CD1c-positive myeloid dendritic cell (primary cell): ENCODE measurements around the gene CACNA2D4.
"Not testable (repeated sequence)": the region's sequence is repeated elsewhere in the genome, so short reads cannot be mapped to it uniquely, and the experiment has no call there.

Source experiments
- DNase-seq: peaks from one replicate; pipeline ENCODE4 v3.0.0-alpha.2; 2016; ENCODE audit errors: extremely low spot score

Gene CACNA2D4

DNA sequence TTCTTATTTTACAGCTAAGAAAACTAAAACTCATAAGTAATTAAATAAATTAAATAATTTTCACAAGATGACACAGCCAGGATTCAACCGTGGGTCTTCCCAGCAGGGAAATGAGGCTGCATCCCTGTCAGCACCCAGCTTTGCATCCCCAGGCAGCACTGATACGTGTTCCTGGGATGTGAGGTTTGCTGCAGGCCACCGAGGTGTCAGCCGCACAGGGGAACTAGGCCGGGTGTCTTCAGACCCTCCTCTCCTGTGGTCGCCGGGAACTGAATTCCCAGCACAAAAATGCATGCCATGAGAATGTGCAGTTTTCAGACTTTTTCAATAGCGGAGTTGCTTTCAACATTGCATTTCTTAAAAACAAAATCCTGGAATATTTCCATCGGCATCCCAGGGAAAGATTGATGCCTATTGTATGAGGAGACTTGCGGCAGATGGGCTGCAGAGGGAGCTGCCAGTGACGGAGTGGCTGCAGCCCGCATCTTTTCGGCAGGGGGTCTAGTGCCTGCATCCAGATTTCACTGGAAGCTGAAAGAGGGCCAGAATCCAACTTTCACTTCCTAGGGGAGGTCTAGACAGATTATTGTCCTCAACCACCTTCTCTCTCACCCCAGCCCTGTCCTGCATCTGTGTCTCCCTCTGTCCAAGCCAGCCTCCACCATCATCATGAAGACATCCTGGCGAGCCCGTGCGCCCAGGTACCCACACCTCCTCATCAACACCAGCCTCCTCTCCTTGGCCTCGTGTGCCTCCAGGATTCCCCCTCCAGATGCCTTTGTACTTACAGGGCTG lies 85.5 kb downstream of the CACNA2D4 start:
- DNase-seq = no peak

DNA sequence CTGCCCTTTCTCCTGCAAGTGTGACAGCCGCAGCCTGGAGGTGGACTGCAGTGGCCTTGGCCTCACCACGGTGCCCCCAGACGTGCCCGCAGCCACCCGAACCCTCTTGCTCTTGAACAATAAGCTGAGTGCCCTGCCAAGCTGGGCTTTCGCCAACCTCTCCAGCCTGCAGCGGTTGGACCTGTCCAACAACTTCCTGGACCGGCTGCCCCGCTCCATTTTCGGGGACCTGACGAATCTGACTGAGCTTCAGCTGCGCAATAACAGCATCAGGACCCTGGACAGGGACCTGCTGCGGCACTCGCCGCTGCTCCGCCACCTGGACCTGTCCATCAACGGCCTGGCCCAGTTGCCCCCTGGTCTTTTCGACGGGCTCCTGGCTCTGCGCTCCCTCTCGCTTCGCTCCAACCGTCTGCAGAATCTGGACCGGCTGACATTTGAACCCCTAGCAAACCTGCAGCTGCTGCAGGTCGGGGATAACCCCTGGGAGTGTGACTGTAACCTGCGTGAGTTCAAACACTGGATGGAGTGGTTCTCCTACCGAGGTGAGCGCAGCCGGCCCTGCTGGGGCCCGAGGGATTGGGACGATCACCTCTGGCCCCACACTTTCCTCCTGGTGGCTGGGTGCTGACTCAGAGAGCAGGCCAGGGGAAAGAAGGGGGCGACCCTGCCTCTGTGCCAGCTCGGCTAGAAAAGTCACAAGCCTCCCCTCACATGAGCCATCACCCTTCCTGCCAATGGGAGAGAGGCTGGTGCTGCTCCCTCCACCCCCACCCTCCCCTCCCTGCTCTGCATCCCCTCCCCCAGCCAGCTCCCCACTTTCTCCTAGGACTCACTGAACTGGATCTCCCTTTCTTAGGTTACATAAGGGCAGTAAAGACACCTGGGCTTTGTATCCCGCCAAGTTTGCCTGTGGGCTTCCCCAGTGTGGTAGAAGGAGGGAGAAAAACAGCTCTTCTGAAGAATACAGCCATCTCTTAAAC lies 87.2 kb downstream of the CACNA2D4 start:
- DNase-seq = peak; percentile 58

DNA sequence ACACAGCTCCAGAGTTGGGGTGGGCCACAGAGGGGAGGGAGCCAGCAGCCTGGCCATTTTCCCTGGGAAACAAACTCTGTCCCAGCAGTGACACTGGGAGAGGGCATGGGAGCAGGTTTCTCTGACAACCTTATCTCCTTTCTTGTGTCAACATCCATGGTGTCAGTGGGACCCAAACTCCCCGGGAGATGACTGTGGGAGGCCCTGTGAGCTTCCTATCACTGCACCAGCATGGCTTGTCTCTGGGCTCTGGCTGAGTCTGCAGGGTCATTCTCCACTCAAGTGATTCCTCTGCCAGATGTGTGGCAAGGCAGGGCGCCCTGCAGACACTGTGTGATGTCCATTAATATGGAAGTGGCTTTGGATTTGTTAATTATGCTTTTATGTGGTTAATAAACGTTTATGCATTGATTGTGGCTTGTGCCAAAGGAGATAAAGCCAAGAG lies 88.0 kb downstream of the CACNA2D4 start:
- no peak for DNase-seq

DNA sequence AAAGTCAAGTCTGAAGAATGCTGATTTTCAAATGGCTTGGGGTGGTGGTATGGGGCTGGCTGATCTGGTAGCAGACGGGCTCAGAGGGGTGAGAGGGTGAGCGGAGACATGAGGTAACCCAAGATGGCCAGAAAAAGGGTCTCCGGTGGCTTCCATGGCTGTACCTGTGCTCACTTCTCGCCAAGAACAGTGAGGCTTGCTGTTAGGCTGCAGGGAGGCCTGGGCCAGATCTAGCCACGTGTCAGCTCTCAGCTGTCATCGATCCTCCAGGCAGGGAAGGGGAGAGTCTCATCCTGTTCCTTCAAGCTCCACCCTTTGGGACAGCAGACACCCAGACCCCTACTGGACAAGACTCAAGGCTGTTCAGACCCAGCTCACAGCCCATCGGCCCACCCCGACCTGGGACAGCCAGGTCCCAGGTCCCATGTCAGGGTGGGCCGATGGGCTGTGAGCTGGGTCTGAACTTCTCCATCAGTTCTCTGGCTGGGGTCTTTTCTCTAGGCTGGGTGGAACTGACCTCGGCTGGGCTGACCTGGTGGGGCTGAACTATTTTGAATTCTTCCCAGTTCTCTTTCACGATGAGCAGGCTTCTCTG lies 89.0 kb downstream of the CACNA2D4 start:
- DNase-seq = no peak

DNA sequence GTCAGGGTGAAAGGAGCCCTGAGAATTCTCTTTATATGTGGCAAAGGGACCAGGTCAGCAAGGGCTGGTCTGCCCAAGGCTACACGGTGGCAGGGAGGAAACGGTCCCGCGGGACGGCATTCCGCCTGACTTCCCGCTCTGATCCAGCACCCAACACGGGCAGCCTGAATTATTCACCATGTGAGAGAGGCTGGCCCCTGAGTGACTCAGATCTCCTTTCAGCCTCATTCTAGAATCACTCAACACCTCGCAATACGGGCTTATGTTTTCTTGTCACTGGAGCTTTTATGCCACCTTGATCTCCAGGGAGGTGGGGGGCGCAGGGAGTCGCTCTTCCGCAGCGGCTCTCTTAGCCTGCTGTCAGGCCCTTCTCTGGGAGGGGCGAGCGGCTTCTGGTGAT lies 89.6 kb downstream of the CACNA2D4 start:
- DNase-seq = no peak

DNA sequence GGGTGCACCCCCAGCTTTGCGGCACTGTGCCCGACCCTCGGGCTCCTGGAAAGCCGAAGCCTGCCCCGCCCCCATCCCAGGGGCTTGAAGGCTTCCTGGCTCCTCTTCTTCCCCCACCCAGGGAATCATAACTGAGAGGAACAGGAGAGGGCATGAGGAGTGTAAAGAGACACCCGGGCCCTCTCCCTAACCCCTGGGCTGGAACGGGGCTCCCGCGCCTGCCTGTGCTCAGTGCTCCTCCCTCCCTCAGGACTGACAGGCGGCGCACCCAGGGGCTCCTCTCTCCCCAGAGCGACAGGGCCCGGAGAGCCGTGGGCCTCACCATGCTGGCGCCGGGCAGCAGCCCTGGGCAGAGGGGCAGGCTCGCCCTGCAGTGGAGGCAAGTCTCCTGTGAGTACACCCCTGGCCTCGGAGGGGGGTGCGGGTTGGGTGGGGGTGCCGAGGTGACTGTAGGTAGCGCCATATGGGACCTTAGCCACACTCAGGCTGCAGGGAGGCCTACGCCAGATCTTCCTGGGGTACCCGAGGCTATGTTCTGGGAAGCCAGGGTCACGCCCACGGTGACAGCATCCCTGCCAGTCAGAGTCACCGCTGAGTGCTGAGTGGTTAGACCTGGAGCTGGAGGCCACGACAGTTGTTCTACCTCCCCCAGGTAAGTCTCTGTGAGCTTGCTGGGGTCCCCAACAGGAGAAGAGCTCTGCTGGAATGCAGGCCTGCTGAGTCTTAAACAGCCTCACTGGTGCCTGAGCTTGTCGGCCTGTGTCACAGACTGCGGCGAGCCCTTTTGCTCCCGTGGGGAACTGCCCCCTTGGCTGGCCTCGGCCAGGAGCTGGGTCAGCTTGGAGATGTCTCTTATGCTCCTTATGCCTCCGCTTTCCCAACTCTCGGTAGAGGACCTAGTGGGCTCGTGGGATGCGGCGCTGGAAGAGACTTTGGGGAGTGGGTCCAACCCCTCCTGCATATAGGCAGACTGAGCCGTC lies 90.3 kb downstream of the CACNA2D4 start:
- DNase-seq = no peak

DNA sequence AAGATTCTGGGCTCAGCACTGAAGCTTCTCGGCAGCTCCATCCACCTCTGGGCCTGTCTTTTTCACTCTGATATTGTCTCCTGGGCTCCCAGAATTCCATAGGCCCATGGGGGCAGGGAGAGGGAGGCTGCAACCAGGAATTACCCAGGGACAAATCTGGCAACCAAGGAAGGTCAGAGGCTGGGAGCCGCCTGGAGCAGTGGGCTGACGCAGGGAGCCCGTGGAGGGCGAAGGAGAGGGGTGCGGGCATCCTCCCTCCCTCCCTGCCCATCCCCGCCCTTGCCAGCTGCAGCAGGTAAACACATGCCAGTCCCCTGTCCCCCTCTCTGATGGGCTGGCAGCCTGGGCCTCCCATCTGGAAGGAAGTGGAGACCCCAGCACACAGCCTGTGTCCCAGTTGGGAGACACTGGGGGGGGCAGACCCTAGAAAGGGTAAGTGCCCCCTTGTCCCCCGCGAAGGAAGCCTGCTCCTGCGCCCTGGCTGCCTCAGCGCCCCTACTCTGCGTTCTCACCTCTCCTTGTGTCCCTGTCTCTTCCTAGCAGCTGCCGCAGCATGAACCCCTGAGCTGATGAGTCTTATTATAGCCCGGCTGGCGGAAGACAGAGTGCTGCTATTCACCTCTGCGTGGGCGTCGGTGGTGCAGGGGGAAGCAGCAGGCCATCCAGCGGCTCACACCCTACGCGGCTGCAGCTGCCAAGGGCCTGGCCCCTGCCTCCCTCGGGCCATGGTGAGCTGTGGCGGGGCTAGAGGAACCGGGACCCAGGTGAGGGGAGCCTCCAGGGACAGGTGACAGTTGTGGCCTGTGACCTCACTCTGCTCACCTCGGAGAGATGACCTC lies 91.4 kb downstream of the CACNA2D4 start:
- DNase-seq = peak; percentile 26

DNA sequence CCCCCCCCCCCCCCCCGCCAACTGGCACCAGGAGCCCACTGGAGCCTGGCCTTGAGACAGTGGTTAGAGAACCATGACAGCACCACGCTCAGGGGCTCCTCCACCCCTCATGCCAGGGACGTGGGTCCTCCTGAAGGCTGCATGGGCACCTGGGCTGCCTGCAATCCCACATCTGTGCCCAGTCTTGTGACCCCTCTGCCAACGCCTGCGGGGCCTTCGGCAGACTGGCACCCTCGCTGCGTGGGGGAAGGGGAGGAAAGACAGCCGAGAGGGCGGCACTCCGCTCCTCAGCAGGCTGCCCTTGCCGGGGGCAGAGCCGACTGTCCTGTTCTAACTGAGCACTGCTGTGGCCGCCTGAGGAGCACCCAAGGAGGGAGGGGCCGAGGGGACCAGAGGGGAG lies 92.1 kb downstream of the CACNA2D4 start:
- DNase-seq = no peak

DNA sequence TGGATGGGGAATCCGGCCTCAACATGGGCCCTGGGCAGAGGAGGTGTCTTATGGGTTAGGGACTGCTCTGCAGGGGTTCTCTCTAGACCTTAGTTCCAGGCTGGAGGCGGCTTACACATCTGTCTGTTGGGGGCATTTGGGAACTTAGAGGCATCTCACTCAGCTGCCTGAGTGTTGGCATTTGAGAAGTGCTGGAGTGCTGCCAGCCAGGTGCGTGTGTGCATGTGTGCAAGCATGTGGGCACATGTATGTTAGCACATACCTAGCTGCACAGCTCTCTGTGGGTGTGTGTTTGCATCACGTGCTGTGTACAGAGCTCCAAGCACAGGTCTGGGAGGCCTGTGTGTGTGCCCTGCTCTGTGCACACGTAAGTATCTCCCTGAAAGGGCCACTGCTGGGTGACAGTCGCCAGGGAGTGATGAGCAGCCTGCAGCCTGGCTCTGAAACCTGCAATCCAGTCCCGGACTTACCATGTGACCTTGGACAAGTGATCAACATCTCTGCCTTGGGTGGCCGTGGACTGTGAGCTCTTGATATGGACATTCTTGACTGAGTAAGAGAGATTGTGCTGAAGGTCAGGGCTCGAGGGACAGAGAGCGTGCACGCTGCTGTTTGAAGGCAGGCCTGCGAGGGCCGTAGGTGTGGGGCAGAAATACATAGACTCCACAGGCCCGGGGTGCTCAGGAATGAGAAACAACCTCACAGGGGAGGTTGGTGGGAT lies 92.9 kb downstream of the CACNA2D4 start:
- no peak for DNase-seq

DNA sequence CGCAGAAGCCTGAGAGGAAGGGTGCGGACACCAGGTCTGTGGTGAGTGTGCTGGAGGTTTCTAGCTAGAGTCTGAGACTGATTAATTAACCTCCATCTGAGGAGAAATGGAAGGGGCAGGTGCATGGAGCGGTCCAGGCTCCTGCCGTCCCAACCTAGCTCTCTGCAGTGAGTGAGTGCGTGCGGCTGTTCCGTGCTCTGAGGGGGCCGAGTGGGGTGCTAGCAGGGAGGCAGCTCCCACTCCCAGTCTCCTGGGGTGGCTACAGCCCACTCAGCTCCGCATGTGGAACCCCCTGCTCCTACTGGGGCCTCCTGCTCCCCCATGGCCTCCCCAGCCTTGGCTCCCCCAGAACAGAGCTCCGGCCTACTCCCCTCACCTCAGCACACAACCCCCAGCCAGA lies 95.2 kb downstream of the CACNA2D4 start:
- DNase-seq = no peak

DNA sequence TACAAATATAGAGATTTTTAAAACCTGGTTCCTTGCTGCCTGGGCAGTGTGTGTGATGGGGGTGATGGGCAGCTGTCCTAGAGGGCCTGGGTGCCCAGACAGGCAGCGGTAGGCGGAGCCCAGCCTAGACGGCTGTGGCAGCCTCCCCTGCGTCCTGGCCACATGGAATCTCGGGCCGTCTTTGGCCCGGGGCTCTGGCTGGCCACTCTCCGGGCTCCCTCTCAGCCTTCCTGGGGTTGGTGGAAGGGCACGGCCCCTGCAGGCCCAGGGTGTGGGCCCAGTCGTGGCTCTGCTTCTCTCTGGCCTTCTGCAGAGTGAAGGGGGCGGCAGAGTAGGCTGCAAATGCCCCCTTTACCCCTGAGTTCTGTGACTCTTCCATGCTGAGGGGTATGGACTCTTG lies 95.8 kb downstream of the CACNA2D4 start:
- no peak for DNase-seq

DNA sequence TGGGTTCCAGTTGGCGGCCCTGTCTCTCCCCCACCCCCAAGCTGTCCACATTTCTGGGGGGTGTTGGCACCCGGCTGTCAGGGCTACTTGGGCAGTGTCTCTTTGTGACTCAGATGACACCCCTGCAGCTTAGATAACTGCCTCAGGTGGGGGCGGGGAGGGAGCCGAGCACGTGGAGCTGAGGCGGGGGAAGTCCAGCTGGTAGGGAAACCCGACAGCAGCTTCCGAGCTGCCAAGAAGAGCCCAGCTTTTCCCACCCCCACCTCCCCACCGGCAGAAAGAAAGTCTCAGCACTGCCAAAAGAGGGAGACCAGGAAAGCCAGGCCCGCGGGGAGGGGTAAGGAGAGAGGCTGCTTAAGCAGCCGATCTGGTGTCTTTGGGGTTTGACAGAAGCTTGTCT lies 96.6 kb downstream of the CACNA2D4 start:
- DNase-seq = peak; percentile 16

DNA sequence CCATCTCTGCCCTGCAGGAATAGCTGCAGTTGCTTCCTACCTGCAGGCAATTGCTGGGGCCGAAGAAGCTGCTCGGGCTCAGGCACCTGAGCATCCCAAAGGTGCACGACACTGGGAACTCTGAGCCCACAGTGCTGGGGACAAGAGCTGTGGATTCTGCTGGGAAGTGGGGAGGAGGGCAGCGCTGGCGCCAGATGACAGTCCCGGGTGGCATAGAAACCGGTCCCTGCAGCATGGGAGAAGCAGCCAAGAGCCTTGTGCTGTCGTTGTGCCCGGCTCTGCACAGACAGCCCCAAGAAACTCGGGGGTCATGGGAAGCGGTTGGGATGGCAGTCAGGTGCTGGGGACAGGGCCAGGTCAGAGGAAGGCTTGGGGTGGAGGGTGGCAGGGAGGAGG lies 97.6 kb downstream of the CACNA2D4 start:
- DNase-seq = no peak

DNA sequence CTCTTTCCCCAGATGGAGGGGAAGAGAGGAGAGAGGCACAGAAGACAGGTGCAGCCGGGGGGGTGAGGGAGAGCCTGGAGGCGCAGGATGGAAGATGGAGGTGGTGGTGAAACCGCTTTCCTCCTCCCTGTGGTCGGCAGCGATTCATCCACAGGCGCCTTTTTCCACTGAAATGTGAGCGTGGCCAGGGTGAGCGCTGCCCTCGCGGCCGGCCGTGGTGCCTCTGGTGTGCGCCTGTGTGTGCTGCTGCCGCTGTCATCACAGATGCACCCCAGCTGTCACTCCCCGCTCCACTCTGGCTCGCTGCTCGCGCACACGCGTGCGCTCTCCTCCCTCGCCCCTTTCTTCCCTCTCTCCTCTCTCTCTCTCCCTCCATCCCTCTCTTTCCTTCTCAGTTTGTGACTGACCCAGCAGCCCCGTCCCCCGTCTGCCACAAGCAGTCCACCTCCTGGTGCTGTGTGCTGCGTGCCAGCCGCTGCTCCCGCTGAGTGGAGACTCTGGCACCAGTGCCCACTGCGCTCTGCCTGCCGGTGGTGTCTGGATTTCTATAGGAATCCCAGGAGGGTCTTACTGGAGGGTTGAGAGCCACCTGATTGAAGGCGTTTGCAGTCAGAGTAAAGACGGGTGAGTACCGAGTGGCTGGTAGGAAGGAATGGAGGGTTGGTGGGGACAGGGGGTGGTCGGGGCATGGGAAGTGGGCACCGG lies 98.1 kb downstream of the CACNA2D4 start, which contains the start of gene LRTM2:
Gene LRTM2, plus strand, starts transcription at position 375 of the 705 bp plus-strand sequence. CDS start 7,584 bp downstream, outside the sequence.
- DNase-seq = no peak

DNA sequence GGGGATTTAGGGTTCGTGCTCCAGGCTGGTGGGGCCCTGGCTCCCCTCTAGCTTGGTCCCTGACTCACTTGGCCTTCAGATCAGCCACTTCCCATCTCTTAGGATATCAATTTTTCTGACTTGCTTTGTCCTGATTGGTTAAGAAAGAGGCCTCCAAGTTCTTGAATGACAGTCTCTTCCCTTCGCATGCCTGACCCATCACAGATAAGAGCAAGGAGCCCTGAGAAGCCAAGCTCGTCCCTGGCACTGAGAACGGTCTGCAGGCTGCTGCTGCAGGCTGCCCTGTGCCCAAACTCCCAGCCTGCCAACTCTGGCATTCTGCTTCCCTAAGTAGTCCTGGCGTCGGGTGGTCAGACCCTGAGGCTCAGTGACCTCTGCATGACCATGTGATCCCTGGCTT lies 98.9 kb downstream of the CACNA2D4 start:
- no peak for DNase-seq

DNA sequence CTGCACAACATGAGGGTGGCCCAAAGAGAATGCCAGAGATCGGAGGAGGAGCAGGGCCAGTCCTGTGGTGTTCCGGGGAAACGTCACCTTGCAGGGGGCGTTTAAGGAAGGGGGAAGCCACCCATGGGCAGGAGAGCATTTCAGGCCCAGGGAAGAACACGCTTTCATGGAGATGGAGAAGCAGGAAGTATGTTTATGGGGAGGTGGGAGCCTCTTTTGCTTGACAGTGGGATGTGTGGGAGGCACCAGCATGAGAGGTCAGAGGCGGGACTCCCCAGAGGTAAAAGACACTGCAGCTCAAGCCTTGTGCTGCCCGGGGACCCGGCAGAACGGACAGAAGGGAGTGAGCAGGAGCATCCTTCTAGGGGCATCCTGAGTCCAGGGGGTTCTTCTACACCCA lies 99.4 kb downstream of the CACNA2D4 start:
- peak; percentile 44 for DNase-seq

DNA sequence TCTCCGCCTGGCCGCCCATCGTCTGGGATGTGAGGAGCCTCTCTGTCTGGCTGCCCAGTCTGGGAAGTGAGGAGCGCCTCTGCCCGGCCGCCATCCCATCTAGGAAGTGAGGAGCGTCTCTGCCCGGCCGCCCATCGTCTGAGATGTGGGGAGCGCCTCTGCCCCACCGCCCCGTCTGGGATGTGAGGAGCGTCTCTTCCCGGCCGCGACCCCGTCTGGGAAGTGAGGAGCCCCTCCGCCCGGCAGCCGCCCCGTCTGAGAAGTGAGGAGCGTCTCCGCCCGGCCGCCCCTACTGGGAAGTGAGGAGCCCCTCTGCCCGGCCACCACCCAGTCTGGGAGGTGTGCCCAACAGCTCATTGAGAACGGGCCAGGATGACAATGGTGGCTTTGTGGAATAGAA lies 100.5 kb downstream of the CACNA2D4 start:
- DNase-seq = not testable (repeated sequence)

DNA sequence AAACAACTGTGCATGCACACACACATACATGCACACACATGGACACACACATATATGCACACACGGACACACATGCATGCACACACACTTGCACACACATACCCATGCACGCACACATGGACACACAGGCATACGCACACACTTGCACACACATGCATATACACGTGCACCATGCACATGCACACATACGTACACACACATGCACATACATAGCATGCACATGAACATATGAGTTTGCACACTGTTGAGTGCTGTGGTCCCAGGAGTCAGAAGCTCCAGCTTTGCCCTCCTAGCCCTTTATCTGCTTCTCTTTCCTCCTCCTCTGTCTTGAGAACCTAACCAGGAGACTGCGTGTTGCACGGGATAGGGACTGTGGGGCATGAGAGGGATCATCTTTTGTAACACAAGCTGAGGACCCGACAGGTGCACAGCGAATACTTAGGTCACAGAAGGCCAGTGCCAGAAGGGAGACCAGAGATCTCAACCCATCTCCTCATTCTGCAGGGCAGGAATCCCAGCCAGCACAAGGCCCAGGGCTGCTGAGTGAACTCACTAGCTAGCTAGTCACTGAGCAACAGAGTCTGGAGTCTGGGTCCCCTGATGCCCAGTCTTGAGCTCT lies 101.6 kb downstream of the CACNA2D4 start:
- DNase-seq = no peak
